ENCODE results near the gene TMEM176A.
"Not testable (repeated sequence)": the region's sequence is repeated elsewhere in the genome, so short reads cannot be mapped to it uniquely, and the experiment has no call there.

TMEM176A gene

GRCh38 chr7:150766334-150766709 lies 34.2 kb upstream of the TMEM176A start:
- Histone ChIP-seq H3K36me3 (ENCODE audit: control insufficient read depth, insufficient read depth, low read length) (no peaks in the 10 kb centered on the region), H3K9ac (no peak overlapping the region), H3K27me3 (ENCODE audit: control insufficient read depth, insufficient read depth, low read length) (no peaks in the 10 kb centered on the region), H2AFZ (no peak overlapping the region), H3K4me1 (no peaks in the 10 kb centered on the region), H3K79me2 (no peaks in the 10 kb centered on the region), H3K4me3 (ENCODE audit: low read depth, low read length) (no peak overlapping the region), H3K27ac (no peak overlapping the region), H3K9me3 (ENCODE audit: control insufficient read depth, low read length) (no peaks in the 10 kb centered on the region), H3K4me2 (ENCODE audit: low read length) (no peak overlapping the region)
- no peak for TF ChIP-seq CTCF (IDR thresholded peaks at IDR 0.05)

GRCh38 chr7:150769768-150770167 lies 30.8 kb upstream of the TMEM176A start:
- no peak overlapping the region for H3K4me3 ChIP-seq (ENCODE audit: low read depth, low read length)
- no peak overlapping the region for H3K9ac ChIP-seq
- H3K79me2 ChIP-seq = no peaks in the 10 kb centered on the region
- H3K27ac ChIP-seq = no peak overlapping the region
- H2AFZ ChIP-seq = no peak overlapping the region
- no peaks in the 10 kb centered on the region for H3K36me3 ChIP-seq (ENCODE audit: control insufficient read depth, insufficient read depth, low read length)
- H3K27me3 ChIP-seq (ENCODE audit: control insufficient read depth, insufficient read depth, low read length) = no peaks in the 10 kb centered on the region
- H3K4me1 ChIP-seq = no peaks in the 10 kb centered on the region
- TF ChIP-seq CTCF (IDR thresholded peaks at IDR 0.05) = no peak
- H3K9me3 ChIP-seq (ENCODE audit: control insufficient read depth, low read length) = no peaks in the 10 kb centered on the region
- H3K4me2 ChIP-seq (ENCODE audit: low read length) = no peak overlapping the region

GRCh38 chr7:150774131-150774530 lies 26.4 kb upstream of the TMEM176A start:
- H3K4me2 ChIP-seq (ENCODE audit: low read length); H3K27ac ChIP-seq; H3K9me3 ChIP-seq (ENCODE audit: control insufficient read depth, low read length); H3K27me3 ChIP-seq (ENCODE audit: control insufficient read depth, insufficient read depth, low read length); H3K79me2 ChIP-seq; H3K4me1 ChIP-seq; H3K36me3 ChIP-seq (ENCODE audit: control insufficient read depth, insufficient read depth, low read length); H3K9ac ChIP-seq; H2AFZ ChIP-seq; H3K4me3 ChIP-seq (ENCODE audit: low read depth, low read length): not testable (repeated sequence)

- H2AFZ ChIP-seq = no peak overlapping the region
- H3K4me1 ChIP-seq = no peaks in the 10 kb centered on the region
- H3K79me2 ChIP-seq = no peaks in the 10 kb centered on the region
- H3K4me3 ChIP-seq (ENCODE audit: low read depth, low read length) = no peak overlapping the region
- H3K9ac ChIP-seq = no peak overlapping the region
- H3K27ac ChIP-seq = no peak overlapping the region
- H3K36me3 ChIP-seq (ENCODE audit: control insufficient read depth, insufficient read depth, low read length) = no peaks in the 10 kb centered on the region
- no peak for TF ChIP-seq CTCF (IDR thresholded peaks at IDR 0.05)
- H3K4me2 ChIP-seq (ENCODE audit: low read length) = no peak overlapping the region
- no peaks in the 10 kb centered on the region for H3K9me3 ChIP-seq (ENCODE audit: control insufficient read depth, low read length)
- H3K27me3 ChIP-seq (ENCODE audit: control insufficient read depth, insufficient read depth, low read length) = no peaks in the 10 kb centered on the region
Measured at GRCh38 chr7:150778014-150778737, 22.4 kb upstream of the TMEM176A start.

- Histone ChIP-seq H3K9me3 (ENCODE audit: control insufficient read depth, low read length) (no peaks in the 10 kb centered on the region), H3K4me3 (ENCODE audit: low read depth, low read length) (no peak overlapping the region), H2AFZ (no peak overlapping the region), H3K27ac (no peak overlapping the region), H3K9ac (no peak overlapping the region), H3K79me2 (no peaks in the 10 kb centered on the region), H3K36me3 (ENCODE audit: control insufficient read depth, insufficient read depth, low read length) (no peaks in the 10 kb centered on the region), H3K27me3 (ENCODE audit: control insufficient read depth, insufficient read depth, low read length) (no peaks in the 10 kb centered on the region), H3K4me2 (ENCODE audit: low read length) (no peak overlapping the region), H3K4me1 (no peaks in the 10 kb centered on the region)
- TF ChIP-seq CTCF (IDR thresholded peaks at IDR 0.05) = peak; percentile 87
Measured at GRCh38 chr7:150778738-150779301, 21.7 kb upstream of the TMEM176A start.
